ENCODE results near the gene MEF2C. TPM values are rescaled to one million over a fixed set of nuclear protein-coding genes. Genes with fewer than 3 reads are reported as not detected.

The MEF2C gene
- total RNA-seq (2013), result 179 TPM
- polyA plus RNA-seq (10 to 100 TPM; 32.0 to 89.3 (median 88.3) TPM), polyA minus RNA-seq (70.8 and 144 TPM in 2 replicates), total RNA-seq (6.6 to 150 (median 77.6) reads per million in 11 experiments)

DNA sequence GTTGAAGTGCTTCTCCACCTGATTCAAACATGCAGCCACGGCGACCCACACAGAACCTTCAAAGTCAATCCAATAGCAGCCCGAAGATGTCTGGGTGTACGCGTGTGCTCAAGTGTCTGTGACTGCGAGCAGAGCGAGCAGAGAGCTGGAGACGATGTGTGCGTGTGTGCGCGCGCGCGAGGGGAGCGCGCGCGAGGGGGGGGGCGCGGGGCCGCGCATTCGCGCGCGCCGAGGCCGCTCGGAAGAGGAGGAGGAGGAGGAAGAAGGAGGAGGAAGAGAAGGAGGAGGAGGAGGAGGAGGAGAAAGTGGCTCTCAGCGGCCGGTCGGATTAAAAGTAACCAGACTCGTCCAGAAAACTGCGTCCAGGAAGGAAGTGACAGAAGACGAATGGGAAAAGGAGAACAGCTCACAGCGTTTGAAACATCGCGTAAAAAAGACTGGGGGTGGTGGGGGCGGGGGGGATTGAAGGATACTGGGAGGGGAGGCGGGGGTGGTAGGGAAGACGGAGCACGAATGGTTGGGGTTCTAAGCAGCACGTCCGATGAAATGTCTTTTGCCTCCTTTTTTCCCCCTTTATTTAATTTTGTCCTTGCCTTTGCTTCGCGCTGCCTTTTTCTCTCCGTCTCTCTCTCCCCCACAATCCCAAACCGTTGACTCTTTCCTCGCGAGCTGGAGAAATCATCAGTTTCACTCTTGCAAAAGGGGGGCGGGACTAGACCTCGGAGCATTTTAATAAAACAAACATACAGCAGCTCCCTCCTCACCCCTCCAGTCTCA lies at the start of gene MEF2C:
TSS of gene MEF2C (minus strand) at position 126 of the 777 bp plus-strand sequence. CDS start 59,396 bp downstream, outside the sequence.
- Histone ChIP-seq H3K27me3 (ENCODE audit: control insufficient read depth in 2 of 2, insufficient read depth in 2 of 2, low read length in 2 of 2) (no peaks in the 10 kb centered on the region), H3K79me2 (ENCODE audit: insufficient read depth, low read length) (peaks cover 61% of the 10 kb centered on the region), H3K4me3 (replicated peaks in 1 of 3; ENCODE audit: low read depth in 2 of 3, low read length in 3 of 3) (peak within 1 kb of the TSS; percentile 94 to 96 (median 94)), H3K9me3 (replicated peaks in 1 of 2; ENCODE audit: control insufficient read depth in 1 of 2, insufficient read depth in 1 of 2, low read length in 2 of 2) (no peaks in the 10 kb centered on the region), H3K27ac (ENCODE audit: low read depth in 1 of 2, low read length in 2 of 2) (peak within 1 kb of the TSS; percentile 84 to 86), H3K4me2 (replicated peaks; ENCODE audit: extremely low read depth, low read length, poor library complexity, severe bottlenecking) (peak within 1 kb of the TSS; percentile 87), H2AFZ (ENCODE audit: insufficient read depth, low read depth, low read length, poor library complexity, severe bottlenecking) (peak within 1 kb of the TSS; percentile 79), H3K9ac (ENCODE audit: insufficient read depth, low read length, poor library complexity, severe bottlenecking) (peak within 1 kb of the TSS; percentile 72), H3K36me3 (replicated peaks in 1 of 2; ENCODE audit: control insufficient read depth in 1 of 2, insufficient read depth in 2 of 2, low read length in 2 of 2) (no peaks in the 10 kb centered on the region), H3K4me1 (ENCODE audit: control insufficient read depth in 1 of 2, insufficient read depth in 2 of 2, low read length in 2 of 2) (peaks cover 27 to 61% of the 10 kb centered on the region in 2 donors), H4K20me1 (ENCODE audit: insufficient read depth, low read length) (peaks cover 42% of the 10 kb centered on the region)
- peaks cover 4 to 9% of the 10 kb centered on the region in 2 donors for H3K36me3 Mint-ChIP-seq
- no peak for TF ChIP-seq CTCF (IDR thresholded peaks at IDR 0.05)
- peak within 1 kb of the TSS; percentile 83 to 100 for H3K4me3 Mint-ChIP-seq
- WGBS (ENCODE audit: insufficient coverage), result 0% methylated on average over 34 of the region's 52 CpGs
- intact Hi-C loops (cut with micrococcal nuclease), result loop anchor here (5.0 to 10.0 kb wide), 4 partner anchors 56 to 512 kb away; no protein-coding TSS in a partner anchor
- peaks cover 0 to 4% (median 0%) of the 10 kb centered on the region in 3 donors for H3K27me3 Mint-ChIP-seq (ENCODE audit: low read depth in 3 of 3)
- H3K9me3 Mint-ChIP-seq, result no peaks in the 10 kb centered on the region
- peaks cover 48% of the 10 kb centered on the region for H3K4me1 Mint-ChIP-seq
- peak; percentile 78 to 84 (median 83) for DNase-seq
- H3K27ac Mint-ChIP-seq, result peak within 1 kb of the TSS; percentile 95 to 100 (median 98)

- H3K4me1 ChIP-seq (ENCODE audit: control insufficient read depth in 1 of 2, insufficient read depth in 2 of 2, low read length in 2 of 2), result no peaks in the 10 kb centered on the region
- no peak for DNase-seq
- H3K4me1 Mint-ChIP-seq, result no peaks in the 10 kb centered on the region
- no peak overlapping the region for H3K27ac ChIP-seq (ENCODE audit: low read depth in 1 of 2, low read length in 2 of 2)
- H3K36me3 ChIP-seq (replicated peaks in 1 of 2; ENCODE audit: control insufficient read depth in 1 of 2, insufficient read depth in 2 of 2, low read length in 2 of 2), result no peaks in the 10 kb centered on the region
- no peak overlapping the region for H3K4me2 ChIP-seq (replicated peaks; ENCODE audit: extremely low read depth, low read length, poor library complexity, severe bottlenecking)
- no peak for TF ChIP-seq CTCF (IDR thresholded peaks at IDR 0.05)
- peaks cover 0 to 5% of the 10 kb centered on the region in 2 donors for H3K36me3 Mint-ChIP-seq
- no peaks in the 10 kb centered on the region for H3K27me3 ChIP-seq (ENCODE audit: control insufficient read depth in 2 of 2, insufficient read depth in 2 of 2, low read length in 2 of 2)
- no peak overlapping the region for H3K27ac Mint-ChIP-seq
- no peaks in the 10 kb centered on the region for H3K9me3 Mint-ChIP-seq
- no peaks in the 10 kb centered on the region for H3K9me3 ChIP-seq (replicated peaks in 1 of 2; ENCODE audit: control insufficient read depth in 1 of 2, insufficient read depth in 1 of 2, low read length in 2 of 2)
- WGBS (ENCODE audit: insufficient coverage), result no CpG with 5 or more reads among the region's 2 CpGs
- no peaks in the 10 kb centered on the region for H3K79me2 ChIP-seq (ENCODE audit: insufficient read depth, low read length)
- H3K27me3 Mint-ChIP-seq (ENCODE audit: low read depth in 3 of 3), result no peaks in the 10 kb centered on the region
- H3K4me3 Mint-ChIP-seq, result no peak overlapping the region
- H3K4me3 ChIP-seq (replicated peaks in 1 of 3; ENCODE audit: low read depth in 2 of 3, low read length in 3 of 3), result no peak overlapping the region
- intact Hi-C loops (cut with micrococcal nuclease), result no loop called here
- no peak overlapping the region for H2AFZ ChIP-seq (ENCODE audit: insufficient read depth, low read depth, low read length, poor library complexity, severe bottlenecking)
- H3K9ac ChIP-seq (ENCODE audit: insufficient read depth, low read length, poor library complexity, severe bottlenecking), result no peak overlapping the region
- no peaks in the 10 kb centered on the region for H4K20me1 ChIP-seq (ENCODE audit: insufficient read depth, low read length)
Measured at GRCh38 chr5:88932541-88932940, 49.6 kb upstream of the MEF2C start.

Measured in CD14-positive monocyte (primary cell).